GM18502 (cell line): Measurements from ENCODE around the gene FGB.

ENCODE experiments used
- ATAC-seq: cut with Tn5 transposase; IDR thresholded peaks from one replicate; pipeline ENCODE4 v1.9.1; 2021; ENCODE audit warnings: mild to moderate bottlenecking; ENCODE audit not compliant: unreplicated experiment, poor library complexity

Gene FGB

DNA sequence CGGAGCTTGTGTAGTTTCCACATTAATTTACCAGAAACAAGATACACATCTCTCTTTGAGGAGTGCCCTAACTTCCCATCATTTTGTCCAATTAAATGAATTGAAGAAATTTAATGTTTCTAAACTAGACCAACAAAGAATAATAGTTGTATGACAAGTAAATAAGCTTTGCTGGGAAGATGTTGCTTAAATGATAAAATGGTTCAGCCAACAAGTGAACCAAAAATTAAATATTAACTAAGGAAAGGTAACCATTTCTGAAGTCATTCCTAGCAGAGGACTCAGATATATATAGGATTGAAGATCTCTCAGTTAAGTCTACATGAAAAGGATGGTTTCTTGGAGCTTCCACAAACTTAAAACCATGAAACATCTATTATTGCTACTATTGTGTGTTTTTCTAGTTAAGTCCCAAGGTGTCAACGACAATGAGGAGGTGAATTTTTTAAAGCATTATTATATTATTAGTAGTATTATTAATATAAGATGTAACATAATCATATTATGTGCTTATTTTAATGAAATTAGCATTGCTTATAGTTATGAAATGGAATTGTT is at the start of gene FGB:
TSS of gene FGB (plus strand) at position 315 of the 558 bp plus-strand sequence. CDS start at position 323, 8 bp downstream.
- no peak for ATAC-seq

DNA sequence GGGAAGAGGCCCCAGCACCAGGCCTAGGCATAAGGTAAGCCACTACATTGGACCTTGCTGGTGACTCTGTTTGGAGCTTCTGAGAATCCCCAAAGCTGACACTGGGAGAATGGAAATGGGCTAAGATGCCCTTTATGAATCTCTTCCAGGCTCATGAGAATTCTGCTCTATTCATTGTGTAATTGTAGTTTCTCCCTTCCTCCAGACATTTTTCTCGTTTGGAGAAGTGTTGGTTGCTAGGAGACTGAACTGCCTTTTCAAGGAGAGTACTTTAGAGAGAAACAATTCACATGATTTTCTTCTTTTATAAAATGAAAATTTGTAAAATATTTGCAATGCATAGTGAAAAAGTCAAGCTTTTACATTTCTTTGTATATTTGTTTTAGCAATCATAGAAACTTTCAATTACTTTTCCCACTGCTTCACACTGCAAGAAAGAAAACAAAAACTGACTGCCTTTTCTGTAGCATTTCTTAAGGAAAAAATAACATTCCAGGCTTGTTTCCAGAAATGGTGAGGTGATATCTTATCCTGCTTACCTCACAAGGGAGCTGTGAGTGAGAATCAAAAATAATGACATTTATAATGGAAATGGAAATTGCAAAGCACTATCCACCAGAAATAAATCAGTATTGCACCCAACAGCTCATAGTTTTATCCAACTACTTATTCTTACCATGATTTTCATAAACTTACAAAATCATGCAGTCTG is 46.3 kb upstream of the FGB start:
- no peak for ATAC-seq

DNA sequence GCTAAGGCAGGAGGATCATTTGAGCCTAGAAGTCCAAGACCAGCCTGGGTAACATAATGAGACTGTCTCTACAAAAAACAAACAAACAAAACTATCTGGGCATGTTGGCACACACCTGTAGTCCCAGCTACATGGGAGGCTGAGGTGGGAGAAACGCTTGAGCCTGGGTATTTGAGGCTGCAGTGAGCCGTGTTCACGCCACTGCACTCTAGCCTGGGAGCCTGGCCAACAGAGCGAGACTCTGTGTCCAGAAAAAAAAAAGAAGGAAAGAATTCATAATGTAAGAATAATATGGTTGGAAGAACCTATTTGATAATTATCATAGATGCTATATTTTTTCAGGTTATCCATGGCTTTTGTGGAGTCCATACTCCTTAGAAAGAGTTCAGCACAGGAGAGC is 45.2 kb upstream of the FGB start:
- no peak for ATAC-seq

DNA sequence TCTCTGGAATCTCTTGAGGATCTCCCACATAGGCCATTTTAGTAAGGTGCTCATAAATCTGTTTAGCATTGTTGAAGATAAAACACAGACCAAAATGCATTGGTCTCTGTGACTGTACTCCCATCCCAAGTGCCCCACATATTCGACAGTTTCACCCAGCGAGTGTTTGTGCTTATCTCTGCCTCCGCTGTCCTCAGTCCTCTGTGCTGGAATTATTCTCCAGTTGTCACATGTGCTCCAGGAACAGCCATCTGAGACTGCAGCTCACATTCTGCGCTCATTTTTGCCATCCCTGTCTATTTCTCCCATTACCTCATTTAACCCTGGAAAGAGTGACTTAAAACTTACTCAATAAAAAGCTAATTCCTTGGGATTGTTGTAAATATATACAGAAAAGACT is 43.6 kb upstream of the FGB start:
- no peak for ATAC-seq

DNA sequence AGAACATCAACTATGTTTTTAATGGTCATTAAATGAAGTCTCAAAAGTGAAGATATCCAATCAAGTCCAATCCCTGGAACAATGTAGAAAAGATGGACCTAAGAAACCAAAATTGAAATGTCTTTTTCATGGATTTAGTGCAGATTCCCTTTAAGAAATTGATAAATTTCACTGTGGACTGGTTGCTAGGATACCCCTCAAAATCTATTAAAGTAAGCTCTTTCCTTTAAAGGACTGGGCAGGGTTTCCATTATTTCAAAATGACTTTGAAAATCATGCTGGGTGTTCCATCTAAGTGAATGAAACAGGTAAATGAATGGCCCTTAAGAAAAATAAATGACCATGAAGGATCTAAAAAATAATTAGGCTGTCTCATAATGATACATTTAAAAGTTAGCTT is 41.2 kb upstream of the FGB start:
- no peak for ATAC-seq

DNA sequence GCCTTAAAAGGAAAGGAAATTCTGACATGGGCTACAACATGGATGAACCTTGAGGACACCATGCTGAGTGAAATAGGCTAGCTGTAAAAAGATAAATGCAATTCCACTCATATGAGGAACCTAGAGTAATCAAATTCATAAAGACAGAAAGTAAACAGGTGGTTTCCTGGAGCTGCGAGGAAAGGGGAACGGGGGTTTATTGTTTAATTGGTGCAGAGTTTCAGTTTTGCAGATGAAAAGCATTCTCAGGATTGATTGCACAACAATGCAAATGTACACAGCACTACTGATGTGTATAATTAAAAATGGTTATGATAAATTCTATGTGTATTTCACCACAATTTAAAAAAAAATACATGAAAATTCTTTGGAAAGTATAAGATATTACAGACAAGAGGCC is 36.7 kb upstream of the FGB start:
- ATAC-seq = peak; percentile 52

- no peak for ATAC-seq
These were observed 35.5 kb upstream of the FGB start for GRCh38 chr4:154527308-154527707.

- no peak for ATAC-seq
These were observed 33.9 kb upstream of the FGB start for GRCh38 chr4:154528869-154529268.

GRCh38 chr4:154529728-154530519 is 32.9 kb upstream of the FGB start:
- no peak for ATAC-seq

DNA sequence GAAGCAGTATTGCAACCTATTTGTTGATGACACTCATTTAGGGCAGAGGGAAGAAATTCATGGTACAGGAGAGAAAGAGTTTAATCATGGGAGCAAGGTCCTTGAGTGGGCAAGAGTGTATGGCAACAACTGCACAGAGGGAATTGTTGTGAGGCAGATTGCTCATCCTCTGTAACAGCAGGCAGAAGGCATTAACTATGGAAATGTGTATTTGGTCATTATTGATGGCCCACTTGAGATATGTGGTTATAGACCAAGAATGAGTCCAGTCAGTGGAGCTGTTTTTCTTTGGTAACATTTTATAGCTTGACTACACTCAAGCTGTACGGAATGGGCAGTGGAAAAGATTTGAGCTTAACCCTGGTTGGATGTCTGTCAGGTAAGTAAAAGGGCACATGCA is 28.5 kb upstream of the FGB start:
- no peak for ATAC-seq

DNA sequence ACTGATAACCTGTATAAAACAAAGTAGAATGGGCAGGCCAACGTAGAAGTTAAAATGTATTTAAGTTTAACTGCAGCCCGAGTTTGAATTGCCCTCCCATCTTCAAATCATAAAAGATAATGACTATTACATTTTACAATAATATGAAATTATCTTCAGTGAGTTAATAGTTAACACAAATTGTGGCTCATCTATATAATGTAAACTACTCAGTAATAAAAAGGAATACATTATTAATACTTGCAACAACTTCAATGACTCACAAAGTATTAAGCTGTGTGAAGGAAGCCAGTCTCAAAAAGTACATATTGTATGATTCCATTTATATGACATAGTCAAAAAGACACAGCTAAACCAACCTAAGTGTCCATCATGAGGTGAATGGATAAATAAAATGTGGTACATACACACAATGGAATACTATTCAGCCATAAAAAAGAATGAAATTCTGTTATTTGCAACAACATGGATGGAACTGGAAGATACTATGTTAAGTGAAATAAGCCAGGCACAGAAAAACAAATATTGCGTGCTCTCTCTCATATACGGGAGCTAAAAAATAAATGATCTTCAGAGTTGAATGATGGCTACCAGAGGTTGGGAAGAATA is 20.4 kb upstream of the FGB start:
- no peak for ATAC-seq

GRCh38 chr4:154545689-154546088 is 17.1 kb upstream of the FGB start:
- no peak for ATAC-seq

GRCh38 chr4:154549894-154550790 is 12.7 kb upstream of the FGB start, which contains the start of gene PLRG1:
Gene PLRG1, minus strand, starts transcription at chr4:154550400. Its CDS starts 92 bp downstream, at chr4:154550308.
- ATAC-seq = peak; percentile 97

DNA sequence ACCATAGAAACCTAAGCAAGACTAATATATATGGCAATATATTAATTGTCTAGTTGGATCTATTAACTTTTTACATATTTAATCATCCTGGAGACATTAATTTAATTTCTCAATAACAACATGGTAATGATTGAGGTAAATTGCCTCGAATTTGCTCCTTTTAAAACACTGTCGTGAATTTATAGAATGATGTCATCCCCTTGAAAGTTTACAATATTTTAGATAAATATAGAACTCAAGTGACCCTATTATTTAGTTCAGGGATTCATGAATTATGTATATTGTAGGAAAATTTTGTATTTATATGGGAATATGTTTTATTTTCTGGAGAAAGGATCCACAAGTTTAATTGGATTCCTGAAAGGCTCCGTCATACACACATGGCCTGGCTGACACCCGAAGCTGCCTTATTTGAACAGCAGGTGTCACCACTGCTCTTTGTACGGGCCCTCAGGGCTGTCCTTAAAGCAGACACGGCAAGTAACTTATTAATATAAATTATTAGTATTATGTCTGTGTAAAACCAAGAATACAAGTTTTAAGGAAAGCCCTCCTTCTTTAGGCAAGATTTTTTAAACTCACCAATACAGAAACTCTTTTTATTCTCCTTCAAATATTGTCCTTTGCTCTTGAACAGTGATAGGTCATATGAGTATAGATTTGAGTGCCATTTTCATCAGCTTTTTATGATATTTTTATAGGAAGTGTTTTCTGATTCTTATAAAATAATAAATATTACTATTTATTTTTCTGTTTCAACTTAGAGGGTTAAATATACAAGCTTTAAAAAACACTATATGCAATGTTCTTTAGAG is 10.7 kb upstream of the FGB start:
- ATAC-seq = peak; percentile 57

GRCh38 chr4:154559141-154559493 is 3.7 kb upstream of the FGB start:
- ATAC-seq = peak; percentile 36

DNA sequence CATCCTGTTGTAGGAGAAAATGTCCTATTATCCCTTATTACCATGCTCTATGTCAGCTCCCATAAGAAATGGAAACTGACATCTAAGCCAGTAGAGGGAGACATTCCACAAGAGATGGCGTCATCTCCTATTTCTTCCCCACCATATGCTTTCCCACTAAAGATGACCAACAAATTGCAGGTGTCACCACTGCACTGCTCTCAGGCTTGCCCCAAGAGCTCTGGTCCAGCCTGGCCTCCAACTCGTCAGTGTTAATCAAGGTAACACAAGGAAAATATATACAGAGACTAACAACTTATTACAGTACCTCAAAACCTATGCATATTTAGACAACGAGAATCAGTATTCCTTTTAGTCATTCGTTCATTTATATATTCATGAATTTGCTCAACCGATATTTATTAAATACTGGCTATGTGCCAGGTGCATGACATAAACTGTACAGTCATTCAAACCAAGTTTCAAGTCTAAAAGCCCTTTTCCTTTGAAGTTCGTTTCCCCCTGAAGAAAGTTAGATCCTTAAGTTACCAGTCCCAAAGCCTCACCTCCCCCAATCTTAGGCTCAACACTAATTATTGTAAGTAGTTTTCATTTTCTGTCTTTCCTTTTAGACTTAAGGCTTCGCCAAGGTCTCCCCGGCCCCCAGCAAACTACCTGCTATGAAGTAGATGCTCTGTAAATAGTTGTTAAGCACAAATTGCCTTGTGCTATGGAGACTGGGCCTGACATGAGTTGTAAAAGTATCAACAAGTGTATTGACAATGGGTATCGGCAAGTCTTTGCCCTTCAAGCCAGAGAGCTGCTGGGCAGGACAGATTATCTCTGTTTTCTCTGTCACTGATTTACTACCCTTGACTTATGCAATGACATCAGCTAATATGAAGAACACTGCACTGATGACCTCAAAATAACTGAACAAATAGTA is 3.1 kb upstream of the FGB start:
- peak; percentile 85 for ATAC-seq

GRCh38 chr4:154560419-154560801 is 2.4 kb upstream of the FGB start:
- ATAC-seq = no peak

GRCh38 chr4:154560824-154561231 is 2.0 kb upstream of the FGB start:
- ATAC-seq = no peak
